Keratinocyte (primary cell): ENCODE data around the gene NR6A1. TPM values are rescaled to one million over a fixed set of nuclear protein-coding genes. Genes with fewer than 3 reads are reported as not detected.

Experiments used
- DNase-seq: peaks from one replicate; pipeline ENCODE4 v3.0.0-alpha.2; 2011; ENCODE audit warnings: low read depth, missing footprints, low spot score
- FAIRE-seq: peaks from 2 replicates; lab custom pipeline; 2011; peaks lifted over from hg19 to GRCh38; lab: Jason Lieb, UNC
- H2AFZ ChIP-seq: 2 replicates; pipeline ENCODE4 v1.6.0; 2012; ENCODE audit warnings: low read length, control low read depth, inconsistent platforms; ENCODE audit not compliant: control insufficient read depth
- H3K27ac ChIP-seq: 2 replicates; pipeline ENCODE4 v1.5.1; 2011; ENCODE audit warnings: low read length; ENCODE audit not compliant: control insufficient read depth, insufficient read depth
- H3K27me3 ChIP-seq: 3 replicates; pipeline ENCODE4 v1.6.0; 2011; ENCODE audit warnings: low read length; ENCODE audit not compliant: control insufficient read depth, insufficient read depth; ENCODE audit errors: extremely low read depth
- H3K36me3 ChIP-seq, 2 experiments: 2 replicates in 1 of 2; 3 replicates in 1 of 2; pipeline ENCODE4 v1.5.1; 2011; ENCODE audit warnings: low read length in 2 of 2, mild to moderate bottlenecking in 1 of 2; ENCODE audit not compliant: control insufficient read depth in 2 of 2, insufficient read depth in 2 of 2; ENCODE audit errors: extremely low read depth in 1 of 2
- H3K4me1 ChIP-seq: 3 replicates; pipeline ENCODE4 v1.5.1; 2011; ENCODE audit warnings: low read length; ENCODE audit not compliant: control insufficient read depth, insufficient read depth; ENCODE audit errors: extremely low read depth
- H3K4me2 ChIP-seq: 3 replicates; pipeline ENCODE4 v1.6.0; 2011; ENCODE audit warnings: low read depth, low read length; ENCODE audit not compliant: control insufficient read depth, insufficient read depth; ENCODE audit errors: extremely low read depth
- H3K4me3 ChIP-seq, 3 experiments: fragments of 200-600 bp in 1 of 3; sonication (generic) in 1 of 3; 2 replicates in 2 of 3; 3 replicates in 1 of 3; pipeline ENCODE4 v1.5.1; 2011 to 2016; ENCODE audit warnings: low read length in 3 of 3, mild to moderate bottlenecking in 3 of 3, control low read depth in 2 of 3, inconsistent platforms in 1 of 3, low read depth in 1 of 3, mixed read lengths in 1 of 3, mixed run types in 1 of 3, moderate library complexity in 1 of 3; ENCODE audit not compliant: control insufficient read depth in 2 of 3, insufficient read depth in 2 of 3; ENCODE audit errors: extremely low read depth in 1 of 3
- H3K79me2 ChIP-seq: 2 replicates; pipeline ENCODE4 v1.6.0; 2012; ENCODE audit warnings: low read length; ENCODE audit not compliant: control insufficient read depth, insufficient read depth
- H3K9ac ChIP-seq: 3 replicates; pipeline ENCODE4 v1.6.0; 2011; ENCODE audit warnings: low read length; ENCODE audit not compliant: control insufficient read depth, insufficient read depth; ENCODE audit errors: extremely low read depth
- H3K9me1 ChIP-seq: 3 replicates; pipeline ENCODE4 v1.6.0; 2011; ENCODE audit warnings: low read length; ENCODE audit not compliant: control insufficient read depth, insufficient read depth; ENCODE audit errors: extremely low read depth
- H3K9me3 ChIP-seq: 2 replicates; pipeline ENCODE4 v1.5.1; 2012; ENCODE audit warnings: low read depth, low read length; ENCODE audit not compliant: control insufficient read depth
- H4K20me1 ChIP-seq: 3 replicates; pipeline ENCODE4 v1.6.0; 2011; ENCODE audit warnings: low read length; ENCODE audit not compliant: control insufficient read depth, insufficient read depth; ENCODE audit errors: extremely low read depth
- CTCF ChIP-seq, 3 experiments: IDR thresholded peaks in 1 of 3; conservative IDR thresholded peaks in 1 of 3; optimal IDR thresholded peaks in 1 of 3; 2 replicates in 2 of 3; 3 replicates in 1 of 3; pipeline versions ENCODE3 to v1.5.1; 2011; ENCODE audit warnings: low read length in 3 of 3, mild to moderate bottlenecking in 3 of 3, moderate library complexity in 2 of 3, control low read depth in 1 of 3, inconsistent platforms in 1 of 3; ENCODE audit not compliant: insufficient read depth in 2 of 3; ENCODE audit errors: extremely low read depth in 1 of 3
- EZH2 ChIP-seq: IDR thresholded peaks from one replicate; pipeline ENCODE4 v1.6.1; 2012; ENCODE audit warnings: inconsistent platforms, mild to moderate bottlenecking, low read length, moderate library complexity
- dilution Hi-C: fragments of 300-500 bp; cut with MboI; formaldehyde crosslinking; loops from one replicate; pipeline ENCODE4 v1.7.0; 2020; ENCODE audit warnings: low sequenced_read_pairs; ENCODE audit not compliant: extremely low pct_ligation_motif_present
- polyA plus RNA-seq, 5 experiments: library from polyadenylated mRNA; depleted of rRNA in 3 of 5; stranded (reverse) in 3 of 5; stranded (forward) in 1 of 5; unstranded in 1 of 5; fragments of >200 nt; gene quantifications; 1 replicate in 1 of 5; 2 replicates in 3 of 5; 3 replicates in 1 of 5; pipeline versions ENCODE4 v1.2.1 to v1.2.3, GENCODE V29; 2011 to 2012; ENCODE audit warnings: missing spikeins in 2 of 5, low read depth in 1 of 5, low replicate concordance in 1 of 5

NR6A1 gene
- polyA plus RNA-seq, 1 donor (not counting 4 experiments of a cell fraction or from before 2014, with no cell fraction given) = 1.8 TPM

- FAIRE-seq = no peak
- H4K20me1 ChIP-seq = no peaks in the 10 kb centered on the region
Observed at GRCh38 chr9:124765439-124765835, 5.7 kb downstream of the NR6A1 start.

DNA sequence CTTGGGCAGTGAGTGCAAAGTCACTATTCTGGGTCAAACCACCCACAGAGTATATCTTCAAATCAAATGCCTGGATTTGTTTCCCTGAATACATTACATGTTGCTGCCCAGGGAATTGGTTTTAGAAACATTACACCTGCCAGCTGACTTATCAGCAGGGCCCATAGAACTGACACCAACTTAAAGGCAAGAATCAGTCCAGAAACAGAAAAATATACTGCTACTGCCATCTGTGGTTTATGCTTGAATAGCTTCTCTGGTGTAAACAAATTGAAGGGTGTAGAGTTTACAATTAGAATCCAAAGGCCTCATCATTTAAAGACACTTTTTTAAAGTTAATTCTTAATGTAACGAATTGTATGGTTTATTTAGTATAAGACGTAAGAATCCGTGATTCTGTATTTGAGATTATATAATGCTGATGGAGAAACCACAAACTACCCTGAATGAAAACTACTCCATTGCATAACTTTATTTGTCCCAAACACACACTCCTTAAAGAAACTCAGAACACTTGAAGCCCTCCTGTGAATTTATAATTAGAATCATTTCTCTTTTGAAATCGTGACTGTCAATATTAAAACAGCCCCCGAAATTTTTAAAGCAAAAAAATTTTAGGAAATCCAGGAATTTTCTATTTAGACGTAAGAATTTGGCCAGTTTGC is 6.2 kb downstream of the NR6A1 start:
- Histone ChIP-seq H3K9me1 (no peaks in the 10 kb centered on the region), H3K36me3 (no peaks in the 10 kb centered on the region), H3K4me1 (peaks cover 7% of the 10 kb centered on the region), H2AFZ (no peak overlapping the region), H3K27ac (no peak overlapping the region), H4K20me1 (no peaks in the 10 kb centered on the region), H3K9ac (no peak overlapping the region), H3K9me3 (no peaks in the 10 kb centered on the region), H3K79me2 (peaks cover 1% of the 10 kb centered on the region), H3K4me3 (no peak overlapping the region), H3K27me3 (no peaks in the 10 kb centered on the region), H3K4me2 (no peak overlapping the region)
- DNase-seq = no peak
- dilution Hi-C loops = no loop called here
- TF ChIP-seq CTCF (optimal IDR thresholded peaks at IDR 0.05 in 1 of 3, IDR thresholded peaks at IDR 0.05 in 1 of 3, conservative IDR thresholded peaks at IDR 0.05 in 1 of 3; ENCODE audit: extremely low read depth in 1 of 3, insufficient read depth in 2 of 3, low read length in 3 of 3) (peak in 1 of 3 experiments; percentile 36), EZH2 (no peak)
- no peak for FAIRE-seq

More at GRCh38 chr9:124765439-124765835, 5.7 kb downstream of the NR6A1 start:
- Histone ChIP-seq H3K27me3 (no peaks in the 10 kb centered on the region), H3K79me2 (peaks cover 1% of the 10 kb centered on the region), H3K36me3 (no peaks in the 10 kb centered on the region), H3K27ac (no peak overlapping the region), H3K4me2 (no peak overlapping the region), H3K9me1 (no peaks in the 10 kb centered on the region), H3K9me3 (no peaks in the 10 kb centered on the region), H3K4me3 (no peak overlapping the region), H2AFZ (no peak overlapping the region), H3K4me1 (peaks cover 7% of the 10 kb centered on the region), H3K9ac (no peak overlapping the region)
- DNase-seq = no peak
- no peak for TF ChIP-seq EZH2
- TF ChIP-seq CTCF (optimal IDR thresholded peaks at IDR 0.05 in 1 of 3, IDR thresholded peaks at IDR 0.05 in 1 of 3, conservative IDR thresholded peaks at IDR 0.05 in 1 of 3; ENCODE audit: extremely low read depth in 1 of 3, insufficient read depth in 2 of 3, low read length in 3 of 3) = no peak
- dilution Hi-C loops = no loop called here
